Caki2 (cell line): Measurements from ENCODE around the gene CHAC1. TPM values are rescaled to one million over a fixed set of nuclear protein-coding genes. Genes with fewer than 3 reads are reported as not detected.

Experiments
- DNase-seq: peaks from one replicate; pipeline ENCODE4 v3.0.0-alpha.2; 2015; ENCODE audit warnings: low read depth
- in situ Hi-C: cut with HindIII; loops from 2 replicates; pipeline ENCODE4 v1.10.0; 2016; ENCODE audit warnings: low sequenced_read_pairs, low pct_unique_long_range_greater_than_20kb, mixed read lengths
- total RNA-seq: library from RNA; depleted of rRNA; stranded (reverse); fragments of >200 nt; shearing (Covaris generic); gene quantifications from 2 replicates; pipeline ENCODE4 v1.2.3, GENCODE V29; 2014; ENCODE audit warnings: low replicate concordance

The CHAC1 gene
- total RNA-seq, 1 experiment from 2014 or later: 12.7 TPM

DNA sequence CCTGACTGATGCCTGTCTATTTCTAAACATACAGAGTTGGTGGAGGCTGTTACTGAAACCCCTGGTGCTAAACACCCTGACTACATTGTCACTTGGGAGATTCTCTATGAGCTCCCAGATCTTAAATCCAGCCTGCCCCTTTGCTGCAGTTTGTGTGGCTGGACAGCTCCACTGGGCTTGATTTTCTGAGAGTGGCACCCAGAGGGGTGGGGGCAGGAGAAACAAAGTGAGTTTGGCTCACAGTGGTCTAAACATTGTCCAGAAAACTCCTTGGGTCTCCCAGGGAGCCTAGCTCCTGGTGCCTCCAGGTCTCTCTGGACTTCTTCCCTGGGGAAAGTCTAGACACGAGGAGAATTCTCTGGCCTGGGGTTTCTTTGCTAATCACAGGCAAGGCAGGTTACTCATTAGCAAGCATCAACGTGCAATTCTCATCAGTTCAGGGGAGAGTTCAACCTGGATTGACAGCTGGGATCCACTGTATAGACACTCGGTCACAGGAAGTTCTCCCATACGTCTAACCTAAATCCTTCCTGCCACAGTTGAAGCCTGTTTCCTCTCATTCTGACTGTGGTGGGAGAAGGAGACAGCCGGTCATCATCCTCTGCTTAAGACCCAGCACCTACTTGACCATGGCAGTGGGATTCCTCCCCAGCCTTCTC lies 31.2 kb upstream of the CHAC1 start:
- DNase-seq: no peak
- in situ Hi-C loops: no loop called here

DNA sequence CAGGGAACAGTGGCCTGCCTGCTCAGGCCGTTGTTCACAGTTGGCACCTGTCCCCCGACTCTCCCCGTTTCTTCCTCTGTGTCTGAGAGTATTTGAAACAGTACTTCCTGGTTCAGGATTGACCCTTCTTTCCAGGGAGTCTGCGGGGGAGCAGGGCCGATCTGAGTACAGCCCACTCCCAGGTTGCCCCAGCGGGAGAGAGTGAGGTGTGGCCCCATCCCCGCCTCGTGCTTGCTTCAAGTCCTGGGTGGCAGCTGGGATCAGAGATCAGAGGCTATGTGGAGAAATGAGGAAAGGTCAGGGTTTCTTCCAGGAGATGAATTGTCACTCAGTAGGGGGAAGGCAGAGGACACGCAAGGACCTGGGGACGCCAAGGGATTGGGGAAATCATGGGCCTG lies 30.7 kb upstream of the CHAC1 start:
- DNase-seq: no peak
- in situ Hi-C loops: no loop called here

GRCh38 chr15:40923551-40923950 lies 29.7 kb upstream of the CHAC1 start:
- in situ Hi-C loops: no loop called here
- DNase-seq: no peak

DNA sequence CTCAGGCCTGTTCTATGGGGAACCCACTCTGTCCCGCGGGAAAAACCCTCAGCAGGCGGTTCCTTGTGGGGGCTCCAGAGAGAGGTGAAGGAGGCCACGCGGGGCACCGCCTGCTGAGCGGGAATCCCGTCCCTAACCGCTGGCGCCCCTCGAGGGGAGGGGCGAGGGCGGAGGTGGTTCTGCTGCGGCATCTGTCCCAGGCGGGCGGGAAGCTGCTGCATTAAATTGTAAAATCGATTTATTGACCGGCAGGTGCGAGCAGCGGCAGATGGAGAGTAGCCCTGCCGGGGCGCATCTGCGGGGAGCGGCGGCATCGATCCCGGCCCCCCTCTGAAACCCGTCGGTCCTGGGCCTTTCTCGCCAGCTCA lies 27.8 kb upstream of the CHAC1 start:
- no peak for DNase-seq
- in situ Hi-C loops: no loop called here

GRCh38 chr15:40925863-40926658 lies 27.2 kb upstream of the CHAC1 start:
- in situ Hi-C loops: no loop called here

DNA sequence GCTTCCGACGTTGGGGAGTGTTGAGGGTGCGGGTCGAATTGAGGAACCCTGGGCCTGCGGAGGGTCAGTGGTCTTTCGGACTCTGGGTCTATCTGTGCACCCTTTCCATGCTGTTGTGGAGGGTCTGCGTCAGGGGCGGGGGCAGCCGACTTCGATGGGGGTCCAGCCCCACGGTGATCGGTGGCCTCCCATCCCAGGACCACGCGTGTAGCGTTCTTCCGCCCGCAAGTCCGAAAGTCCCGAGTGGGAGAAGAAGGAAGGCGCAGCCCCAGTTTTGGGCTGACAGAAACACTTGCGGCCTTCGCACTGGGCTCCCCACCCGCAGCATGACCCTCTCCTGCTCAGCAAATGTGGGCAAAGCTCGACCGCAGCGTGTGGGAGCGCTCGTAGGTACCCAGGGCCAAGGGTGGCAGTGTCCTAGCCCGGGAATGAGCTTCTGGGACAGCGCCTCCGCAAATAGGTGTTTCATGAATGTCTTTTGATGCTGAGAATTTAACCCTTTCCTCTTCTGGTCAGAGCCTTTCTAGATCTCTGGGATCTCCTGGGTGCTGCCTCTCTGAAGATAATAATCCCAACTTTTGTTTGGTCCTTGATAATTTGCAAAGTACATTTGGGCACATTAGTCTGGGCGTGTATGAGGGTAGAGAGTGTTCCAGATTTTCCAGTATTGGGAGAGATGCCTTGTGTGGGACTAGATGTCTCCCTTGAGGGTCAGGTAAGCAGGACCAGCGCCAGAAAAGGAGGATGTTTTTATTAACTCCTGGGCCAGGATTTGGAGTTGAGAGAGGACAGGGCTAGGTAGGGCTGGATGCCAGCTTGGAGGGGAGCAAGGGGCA lies 26.4 kb upstream of the CHAC1 start:
- in situ Hi-C loops: no loop called here
- DNase-seq: no peak

More at GRCh38 chr15:40925863-40926658, 27.2 kb upstream of the CHAC1 start:
- no peak for DNase-seq

DNA sequence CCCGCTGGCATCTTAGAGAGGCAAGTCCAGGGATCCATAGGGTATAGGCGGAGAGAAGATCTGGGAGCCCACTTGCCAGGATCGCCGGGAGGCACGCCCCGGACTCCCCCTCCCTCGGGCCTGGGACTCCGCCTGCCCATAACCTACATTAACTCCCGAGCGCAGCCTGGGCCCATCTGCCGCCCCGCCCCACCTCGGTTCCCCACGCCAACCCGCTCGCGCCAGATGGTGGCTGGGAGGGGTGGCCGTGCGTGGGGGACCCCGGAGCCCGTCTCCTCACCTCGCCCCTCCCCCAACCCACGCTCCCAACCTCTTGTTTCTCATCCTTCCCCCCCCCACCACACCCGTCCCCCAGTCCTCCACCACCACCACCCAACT lies 25.8 kb upstream of the CHAC1 start:
- DNase-seq: no peak
- in situ Hi-C loops: no loop called here

- no peak for DNase-seq
- in situ Hi-C loops: no loop called here
Measured at GRCh38 chr15:40927873-40928806, 25.1 kb upstream of the CHAC1 start.

GRCh38 chr15:40928821-40929659 lies 24.2 kb upstream of the CHAC1 start, which contains the start of gene DLL4:
Gene DLL4, plus strand, starts transcription at chr15:40929340. Its CDS starts 329 bp downstream, at chr15:40929669.
- DNase-seq: peak; percentile 82
- in situ Hi-C loops: no loop called here

GRCh38 chr15:40929660-40930429 lies 23.4 kb upstream of the CHAC1 start:
- no peak for DNase-seq
- in situ Hi-C loops: no loop called here

DNA sequence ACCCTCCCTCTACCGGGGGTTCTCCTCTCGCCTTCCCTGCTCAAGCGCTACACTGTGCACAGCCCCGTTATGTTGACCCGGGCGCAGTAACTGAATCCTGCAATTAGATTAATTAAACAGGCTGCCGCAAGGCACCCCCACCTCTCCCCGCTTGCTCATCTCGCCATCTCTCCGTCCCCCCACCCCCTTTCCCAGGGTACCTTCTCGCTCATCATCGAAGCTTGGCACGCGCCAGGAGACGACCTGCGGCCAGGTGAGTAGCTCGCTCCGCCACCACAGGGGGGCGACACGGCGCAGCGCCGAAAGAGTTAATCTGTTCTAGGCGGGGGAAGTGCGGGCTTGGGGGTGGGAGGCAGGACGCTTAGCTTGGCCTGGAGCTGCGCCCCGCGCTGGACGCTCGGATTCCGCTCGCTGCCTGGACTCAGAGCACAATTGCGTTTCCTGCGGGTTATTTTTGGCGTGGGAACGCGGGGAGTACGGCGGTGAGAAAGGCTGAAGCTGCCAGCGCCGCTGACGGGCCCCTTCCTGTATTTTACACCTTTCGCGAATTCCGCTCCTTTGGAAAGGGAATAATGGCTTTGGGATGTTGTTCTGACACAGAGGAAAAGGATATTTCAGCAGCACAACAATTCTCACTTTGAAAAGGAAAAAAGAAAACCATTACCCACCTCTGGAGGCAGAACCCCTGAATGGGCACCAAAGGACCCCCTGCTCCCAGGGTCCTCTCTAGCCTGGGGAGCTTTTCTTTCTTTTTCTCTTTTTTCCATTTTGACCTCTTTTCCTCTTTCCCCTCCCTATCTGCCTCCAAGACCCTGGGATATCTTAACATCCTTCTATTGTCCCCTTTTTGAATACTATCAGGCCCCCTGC lies 22.6 kb upstream of the CHAC1 start:
- in situ Hi-C loops: no loop called here
- DNase-seq: peak; percentile 30

DNA sequence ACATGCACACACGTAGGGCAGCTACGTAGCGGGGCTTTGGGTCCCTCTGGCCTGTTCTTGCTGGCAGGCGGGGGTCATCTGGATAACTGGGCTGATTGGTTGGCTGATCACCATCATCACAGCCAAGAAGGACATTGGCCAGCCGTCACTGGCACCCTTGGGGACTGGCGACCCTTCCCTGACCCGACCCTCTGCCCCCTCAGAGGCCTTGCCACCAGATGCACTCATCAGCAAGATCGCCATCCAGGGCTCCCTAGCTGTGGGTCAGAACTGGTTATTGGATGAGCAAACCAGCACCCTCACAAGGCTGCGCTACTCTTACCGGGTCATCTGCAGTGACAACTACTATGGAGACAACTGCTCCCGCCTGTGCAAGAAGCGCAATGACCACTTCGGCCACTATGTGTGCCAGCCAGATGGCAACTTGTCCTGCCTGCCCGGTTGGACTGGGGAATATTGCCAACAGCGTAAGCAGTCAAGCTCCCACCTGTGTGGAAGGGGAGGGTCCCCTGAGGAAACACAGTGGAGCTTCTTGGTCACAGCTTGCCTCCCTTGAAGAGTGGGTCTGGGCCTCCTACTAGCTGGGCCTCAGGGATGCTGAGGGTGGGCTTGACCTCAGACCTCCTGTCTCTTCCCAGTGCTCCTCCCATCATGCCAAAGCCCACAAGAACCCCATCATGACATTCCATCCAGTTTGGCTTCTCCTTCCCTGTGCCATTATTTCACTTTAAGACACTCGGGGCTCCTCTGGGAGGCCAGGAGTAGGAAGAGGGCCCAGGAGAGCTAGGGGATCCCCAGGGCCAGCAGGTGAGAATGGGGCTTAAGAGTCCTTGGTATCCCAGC lies 21.8 kb upstream of the CHAC1 start:
- no peak for DNase-seq
- in situ Hi-C loops: no loop called here

DNA sequence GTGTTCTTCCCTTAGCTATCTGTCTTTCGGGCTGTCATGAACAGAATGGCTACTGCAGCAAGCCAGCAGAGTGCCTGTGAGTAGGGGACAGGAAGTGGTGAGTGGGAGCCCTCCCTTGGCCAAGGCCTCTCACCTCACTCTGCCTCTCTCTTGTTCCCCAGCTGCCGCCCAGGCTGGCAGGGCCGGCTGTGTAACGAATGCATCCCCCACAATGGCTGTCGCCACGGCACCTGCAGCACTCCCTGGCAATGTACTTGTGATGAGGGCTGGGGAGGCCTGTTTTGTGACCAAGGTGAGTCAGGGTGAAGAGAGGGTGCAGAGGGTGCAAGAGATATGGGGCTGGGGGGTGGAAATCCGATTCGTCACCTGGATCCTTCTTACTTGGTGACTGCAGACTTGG lies 21.1 kb upstream of the CHAC1 start:
- DNase-seq: no peak
- in situ Hi-C loops: no loop called here

DNA sequence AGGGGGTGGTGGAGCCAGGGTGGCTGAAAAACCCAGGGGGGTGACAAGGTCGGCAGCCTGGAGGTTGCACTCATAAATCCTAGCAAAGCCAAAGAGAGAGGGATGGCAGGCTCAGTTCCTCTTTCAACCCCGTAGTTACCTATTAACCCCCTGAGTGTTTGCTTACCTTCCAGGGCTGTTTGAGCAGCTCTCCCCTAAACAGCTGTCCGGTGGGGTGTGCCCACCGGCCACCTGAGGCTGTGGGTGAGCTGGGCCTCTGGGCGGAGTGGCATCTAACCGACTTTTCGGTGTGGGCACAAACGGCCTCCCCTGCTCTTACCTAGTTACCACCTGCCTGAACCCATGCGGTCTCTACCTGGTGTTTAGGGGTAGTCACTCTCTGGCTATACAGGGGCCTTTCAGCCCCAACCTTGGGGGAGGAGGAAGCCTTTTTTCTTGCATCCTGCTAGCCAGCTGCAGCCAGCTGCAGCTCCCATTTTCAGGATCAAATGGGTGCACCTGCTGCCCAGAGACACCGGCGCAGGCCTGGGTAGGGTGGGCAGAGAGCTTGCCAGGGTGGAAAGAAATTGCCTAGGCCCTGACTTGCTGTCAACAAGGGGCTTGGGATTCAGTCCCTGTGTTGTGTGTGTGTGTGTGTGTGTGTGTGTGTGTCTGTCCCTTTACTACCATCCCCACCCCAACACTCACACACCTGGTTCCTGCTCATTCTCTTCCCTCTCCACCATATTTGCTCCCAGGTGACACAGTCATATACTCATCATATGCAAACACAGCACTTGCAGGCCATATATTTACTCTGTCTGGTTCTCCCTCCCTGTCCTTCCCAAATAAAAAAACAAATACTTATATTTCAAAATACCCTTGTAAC lies 20.4 kb upstream of the CHAC1 start:
- in situ Hi-C loops: no loop called here
- DNase-seq: no peak
